ENCODE data around the gene THNSL1. TPM values are rescaled to one million over a fixed set of nuclear protein-coding genes. Genes with fewer than 3 reads are reported as not detected.
"Not testable (repeated sequence)": the region's sequence is repeated elsewhere in the genome, so short reads cannot be mapped to it uniquely, and the experiment has no call there.

The THNSL1 gene
- total RNA-seq, result 1 to 10 TPM; 1.6 to 8.1 (median 6.4) TPM
- total RNA-seq (2013), result 7.4 TPM
- total RNA-seq, result 1.3 to 22.8 (median 8.4) reads per million in 29 experiments

GRCh38 chr10:25016376-25017153 is at the start of gene THNSL1:
Gene THNSL1 (plus strand): TSS chr10:25016612. CDS start chr10:25023224, 6,612 bp downstream.
- ChIA-PET POLR2A (interaction anchor here (0.9 to 1.4 kb wide), 2 partner anchors 394 to 395 kb away, joined by 6 to 9 read pairs; no protein-coding TSS in a partner anchor), CTCF (interaction anchor here (0.5 to 1.1 kb wide), 2 partner anchors 66 to 394 kb away, joined by 3 to 5 read pairs; no protein-coding TSS in a partner anchor)
- no peaks in the 10 kb centered on the region for H3K36me3 ChIP-seq (ENCODE audit: control insufficient read depth in 2 of 2, extremely low read depth in 1 of 2, insufficient read depth in 1 of 2, low read length in 1 of 2)
- peak within 1 kb of the TSS; percentile 96 to 98 for H3K27ac Mint-ChIP-seq
- no peaks in the 10 kb centered on the region for H3K36me3 Mint-ChIP-seq
- no peaks in the 10 kb centered on the region for H3K27me3 ChIP-seq (replicated peaks in 1 of 2; ENCODE audit: control insufficient read depth in 2 of 2, extremely low read depth in 1 of 2, insufficient read depth in 2 of 2, low read length in 1 of 2)
- H3K4me3 ChIP-seq (ENCODE audit: control insufficient read depth in 1 of 2, extremely low read depth in 1 of 2, low read length in 1 of 2), result peak within 1 kb of the TSS; percentile 86 to 89
- ATAC-seq (replicated peaks in 1 of 4) (peak; percentile 95 to 98 (median 96)), DNase-seq (peak; percentile 91 to 99 (median 96))
- 0% methylated on average over 56 of the region's 69 CpGs for WGBS (ENCODE audit: insufficient coverage)
- no peaks in the 10 kb centered on the region for H3K9me3 ChIP-seq
- H3K27ac ChIP-seq (ENCODE audit: low read length), result peak within 1 kb of the TSS; percentile 90
- H3K4me3 Mint-ChIP-seq, result peak within 1 kb of the TSS; percentile 87 to 91 (median 88)
- H3K27me3 Mint-ChIP-seq, result no peaks in the 10 kb centered on the region
- H3K4me1 ChIP-seq (ENCODE audit: control insufficient read depth in 1 of 2, extremely low read depth in 1 of 2, insufficient read depth in 2 of 2, low read length in 2 of 2), result peaks cover 10 to 17% of the 10 kb centered on the region in 2 experiments
- peaks cover 23 to 37% (median 28%) of the 10 kb centered on the region in 3 donors for H3K4me1 Mint-ChIP-seq
- no peaks in the 10 kb centered on the region for H3K9me3 Mint-ChIP-seq

- Histone ChIP-seq H3K9me3 (no peaks in the 10 kb centered on the region), H3K27ac (ENCODE audit: low read length) (no peak overlapping the region), H3K36me3 (ENCODE audit: control insufficient read depth in 2 of 2, extremely low read depth in 1 of 2, insufficient read depth in 1 of 2, low read length in 1 of 2) (no peaks in the 10 kb centered on the region), H3K4me3 (ENCODE audit: control insufficient read depth in 1 of 2, extremely low read depth in 1 of 2, low read length in 1 of 2) (no peak overlapping the region), H3K27me3 (replicated peaks in 1 of 2; ENCODE audit: control insufficient read depth in 2 of 2, extremely low read depth in 1 of 2, insufficient read depth in 2 of 2, low read length in 1 of 2) (no peaks in the 10 kb centered on the region), H3K4me1 (ENCODE audit: control insufficient read depth in 1 of 2, extremely low read depth in 1 of 2, insufficient read depth in 2 of 2, low read length in 2 of 2) (no peaks in the 10 kb centered on the region)
- Mint-ChIP-seq H3K4me3 (no peak overlapping the region), H3K4me1 (peaks cover 0 to 6% (median 2%) of the 10 kb centered on the region in 3 donors), H3K27ac (no peak overlapping the region), H3K27me3 (no peaks in the 10 kb centered on the region), H3K9me3 (no peaks in the 10 kb centered on the region), H3K36me3 (no peaks in the 10 kb centered on the region)
- ATAC-seq (replicated peaks in 1 of 4) (no peak), DNase-seq (no peak)
- POLR2A ChIA-PET, result no interaction called here
- CTCF ChIA-PET, result interaction anchor here in 1 of 2 donors (0.7 kb wide), 1 partner anchor 261 kb away, joined by 3 read pairs; no protein-coding TSS in a partner anchor
- no CpG with 5 or more reads among the region's 5 CpGs for WGBS (ENCODE audit: insufficient coverage)
These were observed 49.4 kb upstream of the THNSL1 start for GRCh38 chr10:24966962-24967481.

GRCh38 chr10:24968349-24968748 is 48.1 kb upstream of the THNSL1 start:
- no peak for DNase-seq
- Histone ChIP-seq H3K36me3 (ENCODE audit: control insufficient read depth in 2 of 2, extremely low read depth in 1 of 2, insufficient read depth in 1 of 2, low read length in 1 of 2) (no peaks in the 10 kb centered on the region), H3K27ac (ENCODE audit: low read length) (no peak overlapping the region), H3K4me3 (ENCODE audit: control insufficient read depth in 1 of 2, extremely low read depth in 1 of 2, low read length in 1 of 2) (no peak overlapping the region), H3K27me3 (replicated peaks in 1 of 2; ENCODE audit: control insufficient read depth in 2 of 2, extremely low read depth in 1 of 2, insufficient read depth in 2 of 2, low read length in 1 of 2) (no peaks in the 10 kb centered on the region), H3K4me1 (ENCODE audit: control insufficient read depth in 1 of 2, extremely low read depth in 1 of 2, insufficient read depth in 2 of 2, low read length in 2 of 2) (no peaks in the 10 kb centered on the region), H3K9me3 (no peaks in the 10 kb centered on the region)
- Mint-ChIP-seq H3K4me1 (peaks cover 0 to 6% (median 2%) of the 10 kb centered on the region in 3 donors), H3K36me3 (no peaks in the 10 kb centered on the region), H3K27me3 (no peaks in the 10 kb centered on the region), H3K27ac (no peak overlapping the region), H3K4me3 (no peak overlapping the region), H3K9me3 (no peaks in the 10 kb centered on the region)
- no peak for ATAC-seq (replicated peaks in 1 of 4)
- ChIA-PET POLR2A (no interaction called here), CTCF (no interaction called here)
- 92% methylated on average over 2 of the region's 7 CpGs for WGBS (ENCODE audit: insufficient coverage)

- not testable (repeated sequence) for H3K36me3 Mint-ChIP-seq
These were observed 47.5 kb upstream of the THNSL1 start for GRCh38 chr10:24968951-24969350.

GRCh38 chr10:24969841-24970281 is 46.6 kb upstream of the THNSL1 start:
- ChIA-PET POLR2A (no interaction called here), CTCF (no interaction called here)
- Histone ChIP-seq H3K4me1 (ENCODE audit: control insufficient read depth in 1 of 2, extremely low read depth in 1 of 2, insufficient read depth in 2 of 2, low read length in 2 of 2) (no peaks in the 10 kb centered on the region), H3K27ac (ENCODE audit: low read length) (no peak overlapping the region), H3K9me3 (no peaks in the 10 kb centered on the region), H3K36me3 (ENCODE audit: control insufficient read depth in 2 of 2, extremely low read depth in 1 of 2, insufficient read depth in 1 of 2, low read length in 1 of 2) (no peaks in the 10 kb centered on the region), H3K4me3 (ENCODE audit: control insufficient read depth in 1 of 2, extremely low read depth in 1 of 2, low read length in 1 of 2) (no peak overlapping the region), H3K27me3 (replicated peaks in 1 of 2; ENCODE audit: control insufficient read depth in 2 of 2, extremely low read depth in 1 of 2, insufficient read depth in 2 of 2, low read length in 1 of 2) (no peaks in the 10 kb centered on the region)
- no peak overlapping the region for H3K4me3 Mint-ChIP-seq
- ATAC-seq (replicated peaks in 1 of 4) (no peak), DNase-seq (no peak)
- WGBS (ENCODE audit: insufficient coverage), result no CpG with 5 or more reads among the region's 2 CpGs
- no peaks in the 10 kb centered on the region for H3K36me3 Mint-ChIP-seq
- H3K4me1 Mint-ChIP-seq, result peaks cover 0 to 6% (median 2%) of the 10 kb centered on the region in 3 donors
- no peak overlapping the region for H3K27ac Mint-ChIP-seq
- H3K27me3 Mint-ChIP-seq, result no peaks in the 10 kb centered on the region
- H3K9me3 Mint-ChIP-seq, result no peaks in the 10 kb centered on the region

More at GRCh38 chr10:24968951-24969350, 47.5 kb upstream of the THNSL1 start:
- H3K9me3 Mint-ChIP-seq; ATAC-seq (replicated peaks in 1 of 4); H3K4me1 Mint-ChIP-seq; H3K4me3 ChIP-seq (ENCODE audit: control insufficient read depth in 1 of 2, extremely low read depth in 1 of 2, low read length in 1 of 2); DNase-seq; H3K9me3 ChIP-seq; H3K27me3 Mint-ChIP-seq; H3K27ac ChIP-seq (ENCODE audit: low read length); H3K27ac Mint-ChIP-seq; H3K4me3 Mint-ChIP-seq; POLR2A ChIA-PET; H3K4me1 ChIP-seq (ENCODE audit: control insufficient read depth in 1 of 2, extremely low read depth in 1 of 2, insufficient read depth in 2 of 2, low read length in 2 of 2); H3K27me3 ChIP-seq (replicated peaks in 1 of 2; ENCODE audit: control insufficient read depth in 2 of 2, extremely low read depth in 1 of 2, insufficient read depth in 2 of 2, low read length in 1 of 2); H3K36me3 ChIP-seq (ENCODE audit: control insufficient read depth in 2 of 2, extremely low read depth in 1 of 2, insufficient read depth in 1 of 2, low read length in 1 of 2): not testable (repeated sequence)
- CTCF ChIA-PET, result interaction anchor here in 1 of 2 donors (0.6 kb wide), 1 partner anchor 16 kb away, joined by 5 read pairs; the partner anchor contains the start of gene PRTFDC1
- 93% methylated on average over 9 of the region's 11 CpGs for WGBS (ENCODE audit: insufficient coverage)

- Histone ChIP-seq H3K27me3 (replicated peaks in 1 of 2; ENCODE audit: control insufficient read depth in 2 of 2, extremely low read depth in 1 of 2, insufficient read depth in 2 of 2, low read length in 1 of 2) (no peaks in the 10 kb centered on the region), H3K9me3 (no peaks in the 10 kb centered on the region), H3K4me3 (ENCODE audit: control insufficient read depth in 1 of 2, extremely low read depth in 1 of 2, low read length in 1 of 2) (no peak overlapping the region), H3K27ac (ENCODE audit: low read length) (no peak overlapping the region), H3K4me1 (ENCODE audit: control insufficient read depth in 1 of 2, extremely low read depth in 1 of 2, insufficient read depth in 2 of 2, low read length in 2 of 2) (no peaks in the 10 kb centered on the region), H3K36me3 (ENCODE audit: control insufficient read depth in 2 of 2, extremely low read depth in 1 of 2, insufficient read depth in 1 of 2, low read length in 1 of 2) (no peaks in the 10 kb centered on the region)
- ATAC-seq (replicated peaks in 1 of 4) (no peak), DNase-seq (no peak)
- H3K4me1 Mint-ChIP-seq, result peaks cover 0 to 6% (median 2%) of the 10 kb centered on the region in 3 donors
- H3K4me3 Mint-ChIP-seq, result no peak overlapping the region
- POLR2A ChIA-PET, result interaction anchor here in 1 of 2 donors (0.7 kb wide), 1 partner anchor 153 kb away, joined by 3 read pairs; no protein-coding TSS in a partner anchor
- CTCF ChIA-PET, result interaction anchor here (0.6 to 0.7 kb wide), 2 partner anchors 131 to 396 kb away, joined by 5 read pairs; no protein-coding TSS in a partner anchor
- H3K9me3 Mint-ChIP-seq, result no peaks in the 10 kb centered on the region
- no peaks in the 10 kb centered on the region for H3K36me3 Mint-ChIP-seq
- no peaks in the 10 kb centered on the region for H3K27me3 Mint-ChIP-seq
- no peak overlapping the region for H3K27ac Mint-ChIP-seq
These were observed 45.0 kb upstream of the THNSL1 start for GRCh38 chr10:24971374-24971773.
